ENCODE data around the gene VPS13D.
A peak's percentile ranks its signal among the peaks of the same experiment; 100 is the strongest.
"Not testable (repeated sequence)": the region's sequence is repeated elsewhere in the genome, so short reads cannot be mapped to it uniquely, and the experiment has no call there.

The VPS13D gene

DNA sequence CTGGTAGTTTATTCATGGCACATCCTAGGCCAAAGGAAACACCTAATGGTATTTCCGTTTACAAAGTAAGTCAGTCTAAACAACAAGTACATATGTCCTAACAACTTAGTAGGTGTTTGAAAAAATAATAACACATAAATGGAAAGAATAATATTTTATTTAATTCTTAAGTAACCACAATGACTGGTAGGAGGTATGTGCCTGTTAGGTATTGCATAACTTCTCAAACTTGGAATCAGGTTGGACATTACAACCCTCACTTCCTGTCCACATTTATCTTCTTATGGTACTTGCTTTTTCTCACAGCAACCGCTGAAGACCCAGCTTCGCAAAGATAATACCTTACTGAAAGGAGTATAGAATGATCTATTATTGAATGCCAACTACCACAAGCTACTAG, 64.2 kb downstream of the VPS13D start:
- DNase-seq (ENCODE audit: low read depth) = peak; percentile 92

DNA sequence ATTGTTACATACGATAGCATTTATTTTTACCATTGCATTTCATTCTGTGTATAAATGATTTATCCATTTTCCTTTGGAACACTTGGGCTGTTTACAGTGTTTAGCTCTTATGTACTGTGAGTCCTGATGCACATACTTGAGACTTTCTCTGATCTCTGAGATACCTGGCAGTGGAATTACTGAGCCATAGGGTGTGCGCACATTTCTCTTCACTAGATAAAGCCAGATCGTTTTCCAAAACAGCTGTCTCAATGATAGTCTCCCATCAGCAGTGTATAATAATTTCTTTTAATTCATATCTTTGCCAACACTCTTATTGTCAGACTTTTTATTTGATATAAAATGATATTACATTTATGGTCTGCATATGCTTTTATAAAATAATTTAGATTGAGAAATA, 66.2 kb downstream of the VPS13D start:
- no peak for DNase-seq (ENCODE audit: low read depth)

DNA sequence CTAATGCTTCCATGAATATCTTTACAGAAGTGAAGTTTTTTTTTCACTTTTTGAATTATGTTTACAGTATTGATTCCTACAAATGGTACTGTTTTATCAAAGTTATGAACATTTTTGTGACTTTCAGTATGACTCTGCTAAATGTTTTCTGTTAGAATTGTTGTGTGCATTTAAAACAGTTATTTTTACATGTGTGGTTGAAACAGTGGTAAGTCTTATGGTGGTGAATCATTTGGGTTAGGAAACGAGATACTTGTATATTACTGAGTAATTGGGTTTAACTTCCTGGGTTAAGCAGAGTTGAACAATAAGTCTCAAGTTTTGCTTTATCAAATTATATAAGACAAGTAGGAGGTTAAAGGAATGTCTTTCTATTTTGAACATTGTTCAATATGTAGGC, 66.8 kb downstream of the VPS13D start:
- DNase-seq (ENCODE audit: low read depth) = peak; percentile 94

DNA sequence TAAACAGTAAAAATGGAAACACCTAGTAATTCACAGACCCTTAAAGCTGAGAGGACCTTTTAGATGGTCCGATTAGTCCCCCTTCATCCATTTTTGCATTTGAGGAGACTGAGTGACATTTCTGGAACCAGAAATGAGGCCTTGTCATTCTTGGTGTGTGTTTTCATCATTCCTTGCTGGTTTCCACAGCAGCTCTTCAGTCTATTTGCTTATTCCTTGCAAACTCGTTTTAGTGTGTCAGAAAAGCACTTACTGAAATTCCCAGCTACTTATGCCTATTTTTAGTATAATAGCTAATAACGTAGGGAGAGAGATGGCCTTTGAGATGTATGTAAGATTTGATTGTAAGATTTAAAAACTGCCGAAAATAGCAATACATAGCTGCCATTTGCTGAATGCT, 70.9 kb downstream of the VPS13D start:
- no peak for DNase-seq (ENCODE audit: low read depth)

DNA sequence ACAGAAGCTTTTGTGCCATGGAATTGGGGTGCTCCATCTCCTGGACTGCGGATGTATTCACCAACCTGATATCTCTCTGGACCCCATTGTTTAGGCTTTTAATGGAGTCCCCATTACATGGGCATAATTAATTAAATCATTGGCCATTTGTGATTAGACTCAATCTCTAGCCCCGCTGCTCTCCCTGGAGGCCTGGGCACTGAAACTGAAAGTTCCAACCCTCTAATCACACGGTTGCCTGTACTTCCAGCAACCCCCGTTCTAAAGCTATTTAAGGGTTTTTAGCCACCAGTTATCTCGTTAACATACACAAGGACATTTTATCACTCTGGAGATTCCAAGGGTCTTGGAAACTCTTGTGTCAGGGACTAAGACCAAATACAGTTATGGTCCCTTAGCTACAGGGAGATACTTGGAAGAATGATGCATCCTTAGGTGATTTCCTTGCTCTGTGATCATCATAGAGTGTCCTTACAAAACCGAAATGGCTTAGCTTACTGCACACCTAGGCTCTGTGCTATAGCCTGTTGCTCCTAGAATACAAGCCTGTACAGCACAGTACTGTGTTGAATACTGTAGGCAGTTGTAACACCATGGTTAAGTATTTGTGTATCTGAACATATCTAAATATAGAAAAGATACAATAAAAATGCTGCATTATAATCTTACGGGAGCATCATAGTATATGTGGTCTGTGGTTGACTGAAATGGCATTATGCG, 71.8 kb downstream of the VPS13D start:
- no peak for DNase-seq (ENCODE audit: low read depth)

DNA sequence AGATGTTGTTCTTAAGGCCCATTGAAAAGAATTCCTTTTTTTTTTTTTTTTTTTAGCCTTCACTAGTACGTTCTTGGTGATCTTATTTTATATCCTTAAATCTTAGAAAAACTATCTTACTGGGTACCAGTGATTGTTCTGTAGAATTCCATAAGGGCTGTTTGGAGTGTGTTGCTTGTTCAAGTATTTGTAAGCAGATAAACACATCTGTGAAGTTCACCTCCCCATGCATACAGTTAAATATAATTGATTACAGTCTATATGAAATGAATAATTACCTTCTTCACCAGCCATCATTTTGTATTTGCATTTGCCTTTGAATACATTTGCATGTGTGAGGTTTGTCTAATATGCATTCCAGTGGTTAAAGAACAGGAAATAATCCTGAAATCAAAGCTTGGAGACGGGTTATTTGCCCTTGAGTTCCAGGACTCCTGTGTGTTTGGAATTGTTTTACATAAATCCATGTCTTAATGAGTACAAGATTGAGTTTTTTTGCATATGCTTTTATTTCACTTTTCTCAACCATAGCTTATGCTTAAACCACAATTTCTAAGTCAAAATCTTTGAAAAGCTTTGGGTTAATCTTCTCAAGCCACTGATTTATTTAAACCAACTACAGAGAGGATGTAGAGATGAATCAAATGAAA, 73.1 kb downstream of the VPS13D start:
- no peak for DNase-seq (ENCODE audit: low read depth)

DNA sequence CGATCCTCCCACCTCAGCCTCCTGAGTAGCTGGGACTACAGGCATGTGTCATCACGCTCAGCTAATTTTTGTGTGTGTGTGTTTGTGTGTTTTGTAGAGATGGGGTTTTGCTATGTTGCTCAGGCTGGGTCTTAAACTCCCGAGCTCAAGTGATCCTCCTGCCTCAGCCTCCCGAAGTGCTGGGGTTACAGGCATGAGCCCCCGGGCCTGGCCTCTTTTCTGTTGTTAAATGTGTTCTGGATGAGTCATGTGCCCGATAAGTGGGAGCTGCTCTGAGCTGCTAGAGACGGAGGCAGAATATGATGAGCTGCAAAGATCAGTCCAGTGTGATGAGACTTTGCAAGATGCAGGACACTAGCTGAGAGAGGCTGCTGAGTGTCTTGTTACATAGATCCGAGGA, 75.5 kb downstream of the VPS13D start:
- peak; percentile 62 for DNase-seq (ENCODE audit: low read depth)

DNA sequence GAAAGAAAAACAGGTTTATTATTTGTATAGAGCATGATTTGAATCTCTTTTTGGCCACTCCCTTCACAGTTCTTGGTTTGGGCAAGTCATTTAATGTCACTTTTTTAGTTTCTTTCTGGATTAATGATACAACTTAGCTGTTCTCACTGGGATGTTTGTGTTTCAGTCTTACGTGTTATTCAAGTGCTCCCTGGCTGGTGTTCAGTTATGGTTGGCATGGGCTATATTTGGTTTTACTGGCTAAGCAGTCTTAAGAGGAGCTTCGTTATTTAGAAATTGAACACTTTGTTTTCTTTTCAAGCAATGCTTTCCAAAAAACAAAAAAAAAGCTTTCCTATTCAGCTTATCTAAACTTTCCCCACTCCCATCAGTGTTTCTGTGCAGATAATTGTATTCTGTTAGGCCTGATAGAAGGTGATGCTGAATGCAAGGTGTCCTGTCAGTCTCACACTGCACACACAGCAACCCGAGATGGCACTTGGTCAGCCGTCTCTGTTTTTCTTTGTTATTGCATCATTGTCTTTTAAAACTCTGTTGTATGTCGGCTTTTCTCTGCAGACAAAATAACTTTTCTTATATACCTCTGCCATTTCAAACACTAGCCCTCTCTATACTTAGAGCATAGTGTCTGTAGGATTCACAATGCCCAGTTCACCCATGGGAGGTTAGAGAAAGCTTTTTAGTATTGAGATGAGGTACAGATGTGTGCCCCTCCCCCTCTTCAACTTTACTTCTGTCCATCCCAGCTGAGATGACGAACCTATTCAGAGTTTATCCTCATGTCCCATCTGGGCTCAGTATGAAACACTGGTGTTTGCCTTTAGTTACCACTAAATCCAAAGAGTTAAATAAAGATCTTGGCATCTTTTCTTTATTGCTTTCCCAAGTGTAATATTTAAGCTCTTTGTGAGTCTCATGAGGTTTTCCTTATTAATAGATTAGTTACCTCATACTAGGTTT, 80.2 kb downstream of the VPS13D start:
- no peak for DNase-seq (ENCODE audit: low read depth)

DNA sequence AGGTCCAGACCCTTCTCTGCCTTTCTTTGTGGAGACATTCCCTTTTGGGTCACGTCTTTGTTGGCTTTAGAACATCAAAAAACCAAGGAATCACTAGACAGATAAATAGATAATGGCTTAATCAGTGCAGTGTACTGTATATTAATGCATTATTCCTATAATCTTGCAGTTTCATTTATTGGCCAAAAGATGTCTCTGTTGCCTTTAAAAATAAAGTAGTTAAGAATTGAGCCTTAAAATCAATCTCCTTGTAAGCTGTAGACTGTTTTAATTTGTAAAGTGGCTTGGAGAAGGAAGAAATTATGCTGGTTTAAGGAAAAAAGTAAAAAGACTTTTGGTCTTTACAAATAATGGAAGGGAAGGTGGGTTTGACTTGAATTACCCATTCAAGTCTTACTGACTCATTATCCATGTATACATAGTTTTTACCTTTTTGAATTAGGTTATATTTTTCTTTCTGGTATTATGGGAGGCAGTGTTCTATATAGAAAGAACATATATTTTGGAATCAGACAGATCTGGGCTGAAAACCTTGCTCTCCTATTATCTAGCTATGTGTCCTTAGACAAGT, 84.6 kb downstream of the VPS13D start:
- DNase-seq (ENCODE audit: low read depth) = peak; percentile 46

DNA sequence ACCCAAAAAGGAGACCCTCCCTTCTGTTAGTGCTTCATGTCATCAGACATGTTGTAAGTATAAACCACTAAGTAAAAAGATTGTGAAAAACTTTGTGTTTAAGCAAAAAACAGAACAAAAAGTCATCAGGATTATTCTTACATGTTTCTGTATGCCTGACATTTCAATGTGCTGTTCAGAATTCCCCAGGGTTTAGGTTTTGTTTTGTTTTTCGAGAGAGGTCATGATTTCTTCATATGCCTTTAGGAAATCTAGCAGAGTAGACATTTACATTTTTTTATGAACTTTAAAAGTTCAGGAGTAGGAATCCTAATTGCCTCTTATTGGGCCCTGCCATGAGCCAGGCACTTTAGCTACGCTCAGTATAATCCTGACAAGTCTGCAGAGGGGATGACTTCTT, 85.3 kb downstream of the VPS13D start:
- peak; percentile 68 for DNase-seq (ENCODE audit: low read depth)

DNA sequence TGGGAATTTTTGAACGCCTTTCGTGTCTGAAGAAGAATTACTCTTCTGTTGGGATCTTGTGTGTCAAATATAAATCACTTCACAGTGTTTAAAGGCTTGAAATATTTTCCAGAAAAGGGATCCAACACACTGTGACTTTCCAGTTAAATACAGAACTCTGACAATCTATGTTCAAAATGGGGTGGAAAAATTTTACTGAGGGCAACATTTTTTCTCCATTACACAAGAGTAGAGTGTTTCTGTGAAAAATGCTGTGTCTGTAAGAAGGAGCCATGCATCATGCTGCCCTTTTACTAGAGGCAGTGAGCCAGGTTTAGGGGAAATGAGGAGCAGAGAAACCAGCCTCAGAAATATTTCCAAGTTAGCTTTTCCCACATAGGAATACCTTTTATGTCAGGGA, 86.5 kb downstream of the VPS13D start:
- peak; percentile 52 for DNase-seq (ENCODE audit: low read depth)

DNA sequence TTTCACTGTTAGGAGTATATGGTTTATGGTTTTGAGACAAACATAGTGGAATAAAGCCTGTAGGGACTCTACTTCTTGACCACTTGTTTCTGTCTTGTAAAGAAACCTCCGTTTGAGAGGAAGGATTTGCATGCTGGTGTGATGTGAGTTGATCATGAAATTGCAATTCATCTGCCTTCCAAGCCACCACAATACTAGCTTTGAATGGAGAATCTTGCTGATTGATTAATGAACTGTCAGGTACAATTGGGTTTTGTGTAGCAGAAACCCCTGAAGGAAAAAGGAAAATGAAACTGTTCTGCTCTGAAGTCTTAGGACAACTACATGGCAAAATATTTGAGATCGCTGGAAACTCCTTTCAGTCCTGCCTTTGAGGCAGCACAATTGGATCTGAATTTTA, 90.7 kb downstream of the VPS13D start:
- no peak for DNase-seq (ENCODE audit: low read depth)

DNA sequence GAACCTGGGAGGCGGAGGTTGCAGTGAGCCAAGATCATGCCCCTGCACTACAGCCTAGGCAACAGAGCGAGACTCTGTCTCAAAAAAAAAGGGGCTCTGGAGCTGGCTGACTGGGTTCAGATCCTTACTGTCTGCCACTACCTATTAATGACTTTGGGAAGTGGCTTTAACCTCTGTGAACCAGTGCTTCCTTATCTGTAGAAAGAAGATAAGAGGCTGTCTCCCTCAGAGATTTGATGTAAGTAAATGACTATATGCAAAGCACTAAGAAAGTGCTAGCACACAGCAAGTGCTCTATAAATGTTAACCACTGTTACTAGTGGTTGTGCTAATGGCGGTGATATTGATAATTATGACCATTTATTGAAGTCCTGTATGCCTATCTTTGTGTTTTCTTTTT, 94.6 kb downstream of the VPS13D start:
- no peak for DNase-seq (ENCODE audit: low read depth)

DNA sequence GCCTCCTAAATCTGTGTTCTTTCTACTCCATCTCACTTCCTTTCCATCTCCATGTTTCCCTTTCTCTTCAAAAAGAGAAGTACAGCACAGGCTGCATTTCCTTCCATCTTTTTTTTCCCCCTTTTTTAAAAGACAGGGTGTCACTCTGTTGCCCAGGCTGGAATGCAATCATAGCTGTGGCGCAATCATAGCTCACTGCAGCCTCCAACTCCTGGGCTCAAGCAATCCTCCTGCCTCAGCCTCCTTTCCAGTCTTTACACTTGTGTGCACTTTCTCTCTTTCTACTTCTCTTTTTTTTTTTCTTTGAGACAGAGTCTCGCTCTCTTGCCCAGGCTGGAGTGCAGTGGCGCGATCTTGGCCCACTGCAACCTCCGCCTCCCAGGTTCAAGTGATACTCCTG, 95.1 kb downstream of the VPS13D start:
- DNase-seq (ENCODE audit: low read depth) = not testable (repeated sequence)

DNA sequence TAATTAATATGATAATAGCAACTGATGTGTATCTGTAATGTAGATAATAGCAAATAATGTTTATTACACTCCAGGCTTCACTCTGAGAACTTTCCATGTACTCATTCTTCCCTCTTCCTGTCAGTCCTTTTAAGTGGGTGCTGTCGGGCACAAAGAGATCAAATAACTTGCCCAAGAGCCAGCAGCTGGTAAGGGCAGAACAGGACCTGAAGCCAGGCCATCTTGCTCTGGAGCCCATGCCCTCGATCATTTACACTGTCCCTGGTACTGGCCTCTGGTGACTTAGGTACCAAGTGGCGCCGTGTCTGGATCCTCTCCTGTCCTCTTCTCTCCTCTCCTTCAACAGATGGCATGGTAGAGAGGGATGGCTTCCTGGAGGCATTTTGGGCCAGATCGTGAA, 97.2 kb downstream of the VPS13D start:
- DNase-seq (ENCODE audit: low read depth) = no peak

DNA sequence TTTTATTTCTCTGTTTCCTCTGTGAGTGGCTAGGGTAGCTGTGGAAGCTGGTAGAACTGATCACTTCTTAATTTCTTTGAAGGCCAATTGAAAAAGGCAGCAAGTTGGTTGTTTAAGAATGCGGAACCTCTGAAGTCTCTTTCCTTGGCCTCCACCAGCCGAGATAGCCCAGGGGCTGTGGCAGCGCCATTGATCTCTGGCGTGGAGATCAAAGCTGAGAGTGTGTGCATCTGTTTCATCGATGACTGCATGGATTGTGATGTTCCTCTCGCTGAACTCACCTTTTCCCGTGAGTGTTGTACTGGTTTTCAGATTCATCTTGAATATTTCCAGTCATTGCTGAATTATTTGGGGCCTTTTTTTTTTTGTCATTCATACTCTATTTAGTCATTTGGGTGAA, 97.7 kb downstream of the VPS13D start:
- DNase-seq (ENCODE audit: low read depth) = no peak

DNA sequence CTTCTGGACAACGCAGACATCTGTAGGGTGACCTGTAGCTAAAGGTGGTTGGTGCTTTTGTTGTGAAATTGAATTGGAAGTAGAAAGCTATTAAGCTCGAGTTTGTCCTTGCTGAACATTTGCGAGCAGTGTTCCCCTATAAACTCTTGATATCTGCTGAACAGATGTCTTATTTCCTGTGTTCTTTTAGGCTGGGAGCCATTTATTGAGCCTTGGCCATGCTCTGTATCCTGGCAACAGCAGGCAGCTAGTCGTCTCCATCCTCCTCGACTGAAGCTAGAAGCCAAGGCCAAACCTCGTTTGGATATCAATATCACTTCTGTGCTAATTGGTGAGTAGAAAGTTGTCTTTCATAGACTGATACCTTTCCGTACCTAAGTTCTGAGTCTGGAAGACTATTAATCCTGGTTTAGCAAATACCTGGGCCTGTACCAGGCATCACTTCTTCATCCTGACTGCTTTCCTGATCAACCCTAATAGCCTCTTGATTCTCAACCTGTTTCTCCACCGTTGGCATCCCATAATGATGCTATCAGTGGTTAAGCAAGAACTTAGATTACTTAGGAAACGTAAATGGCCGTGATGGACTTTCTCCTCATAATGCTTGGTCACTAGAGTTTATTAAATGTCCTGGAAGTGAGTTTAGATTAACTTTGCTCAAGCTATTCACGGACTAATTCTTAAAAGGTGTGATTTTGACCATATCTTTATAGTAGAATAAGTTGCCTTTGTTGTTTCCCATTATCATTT, 103.4 kb downstream of the VPS13D start:
- DNase-seq (ENCODE audit: low read depth) = no peak

DNA sequence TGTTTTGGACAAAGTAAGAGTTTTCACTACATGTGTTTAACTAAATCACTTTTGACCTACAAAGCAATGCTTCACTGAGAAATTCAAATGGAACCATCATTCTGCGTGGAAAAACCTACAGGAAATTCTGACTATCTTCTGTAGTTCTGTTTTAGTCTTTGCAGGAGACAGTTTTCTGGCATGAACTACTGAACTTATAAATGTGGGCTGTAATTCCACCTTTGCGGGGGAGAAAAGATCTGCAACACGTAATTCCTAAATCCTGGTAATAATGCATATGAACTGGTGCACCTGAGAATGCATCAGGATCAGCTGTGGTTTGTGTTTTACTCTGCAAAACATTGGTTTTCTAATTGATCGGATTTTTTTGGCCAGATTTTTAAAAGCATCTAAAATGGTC, 106.0 kb downstream of the VPS13D start:
- no peak for DNase-seq (ENCODE audit: low read depth)

DNA sequence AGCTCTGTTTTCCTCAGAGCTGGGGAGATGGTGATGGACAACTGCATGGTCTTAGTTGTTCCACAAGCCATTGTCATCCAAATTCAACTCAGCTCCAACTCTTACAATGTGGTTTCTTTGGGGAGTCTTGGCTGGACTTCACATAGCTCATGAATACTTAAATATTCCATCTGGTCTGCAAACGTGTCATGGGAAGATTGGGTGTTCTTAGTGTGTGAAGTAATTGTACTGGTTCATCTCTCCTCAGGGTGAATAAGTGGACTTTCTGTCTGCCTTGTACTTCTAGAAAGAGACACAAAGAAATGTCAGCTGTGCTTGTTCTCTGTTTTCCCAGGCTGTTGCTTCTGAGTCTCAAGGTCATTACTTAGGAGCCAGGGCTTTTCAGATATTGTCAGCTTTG, 106.6 kb downstream of the VPS13D start:
- peak; percentile 66 for DNase-seq (ENCODE audit: low read depth)

DNA sequence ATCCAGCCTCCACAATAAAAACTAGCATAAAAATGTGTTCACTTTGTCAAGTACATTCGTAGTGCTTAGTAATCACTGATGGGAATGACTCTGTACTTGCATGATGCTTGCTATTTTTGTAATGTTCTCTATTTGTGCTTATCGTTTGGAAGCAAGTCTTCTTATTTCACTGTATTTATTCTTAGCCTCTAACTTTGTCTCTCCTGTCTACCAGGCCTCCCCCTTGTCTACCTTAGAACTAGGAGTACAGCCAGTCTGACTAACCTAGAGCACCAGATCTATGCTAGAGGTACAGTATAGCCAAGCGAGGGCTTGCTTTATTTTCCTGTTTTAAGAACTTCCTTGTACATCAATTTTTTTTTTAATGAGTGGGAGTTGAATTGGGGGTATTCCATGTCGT, 108.2 kb downstream of the VPS13D start:
- DNase-seq (ENCODE audit: low read depth) = no peak

DNA sequence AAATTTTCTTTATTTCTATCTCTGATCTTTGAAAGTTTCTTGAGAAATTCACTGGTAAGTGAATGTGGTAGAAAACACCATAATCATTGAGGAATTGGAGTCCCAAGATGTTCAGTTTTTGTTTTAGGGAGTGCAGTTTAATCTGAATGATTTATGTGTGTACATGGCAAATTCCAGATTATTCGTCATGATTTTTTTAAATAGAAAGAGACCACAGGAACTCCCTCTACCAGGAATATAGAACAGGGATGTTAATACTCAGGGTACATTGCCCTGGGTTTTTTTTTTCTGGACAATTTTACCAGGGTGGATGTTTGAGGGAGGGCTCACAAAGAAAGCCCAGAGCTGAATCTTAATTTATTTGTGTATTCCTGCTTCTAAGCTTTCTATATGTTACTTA, 109.0 kb downstream of the VPS13D start:
- DNase-seq (ENCODE audit: low read depth) = no peak

DNA sequence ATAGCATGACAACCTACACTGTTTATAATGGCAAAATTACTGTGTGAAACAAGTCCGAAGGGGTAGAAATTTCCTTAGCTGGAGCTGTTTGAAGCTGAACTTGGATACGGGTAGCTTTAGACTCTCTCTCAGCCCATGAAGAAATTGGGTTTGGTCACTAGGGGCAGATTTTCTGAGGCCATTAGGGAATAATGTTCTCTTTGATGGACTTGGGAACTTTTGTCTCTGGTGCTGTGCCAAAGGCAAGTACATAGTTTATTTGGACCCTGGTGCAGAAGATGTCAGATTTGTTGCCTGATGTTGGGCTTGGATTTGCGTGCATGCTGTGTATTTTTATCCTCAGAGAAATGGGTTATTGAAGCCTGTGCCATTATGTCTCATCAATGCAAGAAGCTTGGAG, 109.6 kb downstream of the VPS13D start:
- no peak for DNase-seq (ENCODE audit: low read depth)

All from iris pigment epithelial cell (primary cell).